ENCODE data around the gene TUT1. TPM values are rescaled to one million over a fixed set of nuclear protein-coding genes. Genes with fewer than 3 reads are reported as not detected.
"Not testable (repeated sequence)": the region's sequence is repeated elsewhere in the genome, so short reads cannot be mapped to it uniquely, and the experiment has no call there.

The TUT1 gene
- total RNA-seq, 1 experiment from 2014 or later: 19.3 TPM

GRCh38 chr11:62556108-62556874 lies 35.0 kb downstream of the TUT1 start:
- DNase-seq (ENCODE audit: low spot score): peak; percentile 97

GRCh38 chr11:62555464-62556107 lies 35.7 kb downstream of the TUT1 start:
- peak; percentile 83 for DNase-seq (ENCODE audit: low spot score)

GRCh38 chr11:62554387-62555167 lies 36.7 kb downstream of the TUT1 start:
- peak; percentile 41 for DNase-seq (ENCODE audit: low spot score)

GRCh38 chr11:62553839-62554361 lies 37.4 kb downstream of the TUT1 start:
- DNase-seq (ENCODE audit: low spot score): no peak

- peak; percentile 99 for DNase-seq (ENCODE audit: low spot score)
Measured at GRCh38 chr11:62553080-62553838, 38.1 kb downstream of the TUT1 start.

GRCh38 chr11:62552485-62553079 lies 38.7 kb downstream of the TUT1 start:
- peak; percentile 79 for DNase-seq (ENCODE audit: low spot score)

- not testable (repeated sequence) for DNase-seq (ENCODE audit: low spot score)
Measured at GRCh38 chr11:62550478-62550877, 40.8 kb downstream of the TUT1 start.

- DNase-seq (ENCODE audit: low spot score): peak; percentile 75
Measured at GRCh38 chr11:62548545-62549335, 42.6 kb downstream of the TUT1 start.

- peak; percentile 81 for DNase-seq (ENCODE audit: low spot score)
Measured at GRCh38 chr11:62547691-62548281, 43.5 kb downstream of the TUT1 start.

- peak; percentile 53 for DNase-seq (ENCODE audit: low spot score)
Measured at GRCh38 chr11:62546929-62547625, 44.2 kb downstream of the TUT1 start.

GRCh38 chr11:62546244-62546928 lies 44.9 kb downstream of the TUT1 start, which contains the start of gene AHNAK:
AHNAK (minus strand) TSS chr11:62546806; CDS start chr11:62536098, 10,708 bp downstream.
- DNase-seq (ENCODE audit: low spot score): peak; percentile 84

- DNase-seq (ENCODE audit: low spot score): peak; percentile 96
Measured at GRCh38 chr11:62545437-62546243, 45.7 kb downstream of the TUT1 start.

- peak; percentile 63 for DNase-seq (ENCODE audit: low spot score)
Measured at GRCh38 chr11:62544581-62545436, 46.5 kb downstream of the TUT1 start.

GRCh38 chr11:62543680-62544444 lies 47.5 kb downstream of the TUT1 start:
- peak; percentile 57 for DNase-seq (ENCODE audit: low spot score)

GRCh38 chr11:62542750-62543567 lies 48.4 kb downstream of the TUT1 start:
- peak; percentile 95 for DNase-seq (ENCODE audit: low spot score)

Measured in HT-29 (cell line).